ENCODE measurements around the gene CIB4.

DNA sequence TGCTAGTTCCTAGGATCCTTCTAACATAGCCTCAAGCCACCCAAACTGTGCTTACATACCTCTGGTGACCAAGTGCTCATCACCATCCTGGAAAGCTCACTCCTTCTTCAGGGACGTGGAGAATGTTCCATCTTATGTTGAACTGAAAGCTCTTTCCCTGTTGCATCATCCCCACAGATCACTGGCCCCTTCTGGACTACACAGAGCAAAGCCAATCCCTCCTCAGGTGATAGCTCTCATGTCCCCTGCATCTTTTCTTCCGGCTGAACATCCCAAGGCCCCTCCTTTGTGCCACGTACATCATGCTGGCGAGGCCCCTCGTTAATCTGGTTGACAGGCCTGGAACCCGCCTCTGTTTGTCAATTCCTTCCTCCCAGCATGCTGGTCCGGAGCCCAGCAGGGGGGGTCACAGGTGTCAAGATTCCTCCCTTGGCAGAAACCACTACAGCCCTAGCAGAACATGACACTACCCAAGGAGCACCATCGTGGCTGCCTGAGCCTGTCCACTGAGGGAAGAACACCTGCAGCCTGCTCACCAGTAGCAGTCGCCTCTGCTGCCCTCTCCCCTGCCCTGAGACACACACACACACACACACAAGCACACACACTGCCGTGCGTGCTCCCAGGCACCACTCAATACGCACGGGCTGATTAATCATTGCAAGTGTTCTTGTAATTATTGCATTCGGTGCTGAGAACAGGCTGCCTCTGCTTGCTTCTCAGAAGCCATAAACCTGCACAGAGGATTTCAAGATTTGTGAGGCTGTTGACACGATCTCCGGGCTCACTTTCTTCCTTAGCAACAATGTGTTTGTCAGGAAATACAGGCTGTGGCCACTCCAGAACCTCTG lies 45.0 kb upstream of the CIB4 start:
- TF ChIP-seq, protein P1, sequence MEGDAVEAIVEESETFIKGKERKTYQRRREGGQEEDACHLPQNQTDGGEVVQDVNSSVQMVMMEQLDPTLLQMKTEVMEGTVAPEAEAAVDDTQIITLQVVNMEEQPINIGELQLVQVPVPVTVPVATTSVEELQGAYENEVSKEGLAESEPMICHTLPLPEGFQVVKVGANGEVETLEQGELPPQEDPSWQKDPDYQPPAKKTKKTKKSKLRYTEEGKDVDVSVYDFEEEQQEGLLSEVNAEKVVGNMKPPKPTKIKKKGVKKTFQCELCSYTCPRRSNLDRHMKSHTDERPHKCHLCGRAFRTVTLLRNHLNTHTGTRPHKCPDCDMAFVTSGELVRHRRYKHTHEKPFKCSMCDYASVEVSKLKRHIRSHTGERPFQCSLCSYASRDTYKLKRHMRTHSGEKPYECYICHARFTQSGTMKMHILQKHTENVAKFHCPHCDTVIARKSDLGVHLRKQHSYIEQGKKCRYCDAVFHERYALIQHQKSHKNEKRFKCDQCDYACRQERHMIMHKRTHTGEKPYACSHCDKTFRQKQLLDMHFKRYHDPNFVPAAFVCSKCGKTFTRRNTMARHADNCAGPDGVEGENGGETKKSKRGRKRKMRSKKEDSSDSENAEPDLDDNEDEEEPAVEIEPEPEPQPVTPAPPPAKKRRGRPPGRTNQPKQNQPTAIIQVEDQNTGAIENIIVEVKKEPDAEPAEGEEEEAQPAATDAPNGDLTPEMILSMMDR (IDR thresholded peaks at IDR 0.05), result no peak
- no peak for TF ChIP-seq POLR2A (IDR thresholded peaks at IDR 0.05)

All from prostate gland (tissue), 2 donors.